GM12878 (cell line): ENCODE data around the gene CRYGA. TPM values are rescaled to one million over a fixed set of nuclear protein-coding genes. Genes with fewer than 3 reads are reported as not detected.
"Not testable (repeated sequence)": the region's sequence is repeated elsewhere in the genome, so short reads cannot be mapped to it uniquely, and the experiment has no call there.

Experiments used
- ATAC-seq: fragments of 200-7000 bp; cut with Tn5 transposase; 3 replicates; pipeline ENCODE4 v1.9.1; 2020; ENCODE audit warnings: mild to moderate bottlenecking, moderate library complexity
- BruUV-seq: library from RNA; stranded (reverse); fragments of 400-500 nt; replicated peaks from 2 replicates; lab custom pipeline; 2021; lab: Mats Ljungman, UMichigan
- CTCF ChIA-PET: fragments of 300-600 bp; sonication (Branson Sonifier 250); formaldehyde crosslinking; extraction: SDS; loops from one replicate; lab custom pipeline; 2021; ENCODE audit warnings: inconsistent platforms; lab: Yijun Ruan, JAX
- POLR2A ChIA-PET: fragments of 350-600 bp; formaldehyde crosslinking; extraction: SDS; loops from one replicate; lab custom pipeline; 2021; ENCODE audit warnings: inconsistent platforms; lab: Charles Lee
- RAD21 ChIA-PET: fragments of 300-600 bp; sonication (Branson Sonifier 250); formaldehyde crosslinking; loops from one replicate; lab custom pipeline; 2023; ENCODE audit warnings: antibody characterized with exemption; ENCODE audit not compliant: unreplicated experiment; lab: Charles Lee
- SMC1A ChIA-PET: fragments of 300-600 bp; sonication (Branson Sonifier 250); formaldehyde crosslinking; loops from one replicate; lab custom pipeline; 2023; ENCODE audit not compliant: unreplicated experiment, uncharacterized antibody; lab: Charles Lee
- DNase-seq: peaks from one replicate; pipeline ENCODE4 v3.0.0-alpha.2; 2011; ENCODE audit warnings: low read depth, low spot score
- FAIRE-seq: peaks from 3 replicates; lab custom pipeline; 2011; peaks lifted over from hg19 to GRCh38; lab: Jason Lieb, UNC
- H2AFZ ChIP-seq: 2 replicates; pipeline ENCODE4 v1.6.0; 2011; ENCODE audit warnings: low read depth, low read length, control low read depth; ENCODE audit not compliant: control insufficient read depth
- H3K27ac ChIP-seq: 2 replicates; pipeline ENCODE4 v1.5.1; 2011; ENCODE audit warnings: control low read depth; ENCODE audit not compliant: control insufficient read depth, insufficient read depth
- H3K27me3 ChIP-seq, 2 experiments: replicated peaks in 1 of 2; 2 replicates each; pipeline versions ENCODE4 v1.6.0 to v1.6.1; 2011; ENCODE audit warnings: low read length in 1 of 2; ENCODE audit not compliant: control insufficient read depth in 2 of 2, insufficient read depth in 2 of 2
- H3K36me3 ChIP-seq, 2 experiments: 2 replicates each; pipeline ENCODE4 v1.5.1; 2011; ENCODE audit warnings: low read length in 1 of 2; ENCODE audit not compliant: control insufficient read depth in 2 of 2, insufficient read depth in 2 of 2
- H3K4me1 ChIP-seq: 2 replicates; pipeline ENCODE4 v1.6.1; 2011; ENCODE audit warnings: mild to moderate bottlenecking, low read length, moderate library complexity, mixed read lengths; ENCODE audit not compliant: control insufficient read depth, insufficient read depth
- H3K4me2 ChIP-seq: 2 replicates; pipeline ENCODE4 v1.6.0; 2011; ENCODE audit warnings: control low read depth; ENCODE audit not compliant: control insufficient read depth, insufficient read depth
- H3K4me3 ChIP-seq: fragments of 200-600 bp; sonication (generic); 2 replicates; pipeline ENCODE4 v1.5.1; 2016
- H3K79me2 ChIP-seq: 2 replicates; pipeline ENCODE4 v1.6.0; 2011; ENCODE audit warnings: low read length; ENCODE audit not compliant: control insufficient read depth, insufficient read depth
- H3K9ac ChIP-seq: 2 replicates; pipeline ENCODE4 v1.8.0; 2011; ENCODE audit warnings: low read length, control low read depth, mixed read lengths; ENCODE audit not compliant: control insufficient read depth, insufficient read depth
- H3K9me3 ChIP-seq: replicated peaks from 3 replicates; pipeline ENCODE4 v1.5.1; 2011; ENCODE audit warnings: mild to moderate bottlenecking, low read length; ENCODE audit not compliant: control insufficient read depth, insufficient read depth
- H4K20me1 ChIP-seq: 2 replicates; pipeline ENCODE4 v1.6.0; 2011; ENCODE audit not compliant: control insufficient read depth, insufficient read depth
- ELK1 ChIP-seq: IDR thresholded peaks from 2 replicates; pipeline ENCODE4 v1.6.1; 2012; ENCODE audit warnings: low read depth, low read length, improper control_type of control experiment
- ETV6 ChIP-seq, 2 experiments: fragments of 450-650 bp in 1 of 2; IDR thresholded peaks in 1 of 2; conservative IDR thresholded peaks in 1 of 2; 2 replicates each; pipeline ENCODE4 v1.6.1; 2014; ENCODE audit warnings: antibody characterized with exemption in 1 of 2, borderline replicate concordance in 1 of 2, low read depth in 1 of 2, mild to moderate bottlenecking in 1 of 2, moderate library complexity in 1 of 2
- JUND ChIP-seq: IDR thresholded peaks from 2 replicates; pipeline ENCODE4 v1.6.1; 2012; ENCODE audit warnings: low read depth, mild to moderate bottlenecking, low read length, improper control_type of control experiment, moderate library complexity
- KDM1A ChIP-seq: fragments of 200-600 bp; sonication (generic); IDR thresholded peaks from 2 replicates; pipeline ENCODE4 v1.6.1; 2016; ENCODE audit warnings: borderline replicate concordance
- POU2F2 ChIP-seq: IDR thresholded peaks from 3 replicates; pipeline ENCODE4 v1.6.1; 2011; ENCODE audit warnings: low read depth, mild to moderate bottlenecking, low read length, borderline replicate concordance
- ZNF274 ChIP-seq: IDR thresholded peaks from one replicate; pipeline ENCODE4 v1.8.0; 2011; ENCODE audit not compliant: insufficient read length, insufficient read depth
- WGBS: methylation state at CpG from one replicate; pipeline ENCODE4 v1.1.6; 2016; ENCODE audit warnings: low lambda C conversion rate; ENCODE audit not compliant: insufficient replicate concordance, insufficient coverage; ENCODE audit errors: missing lambda C conversion rate; 5-methylcytosine and 5-hydroxymethylcytosine counted together
- in situ Hi-C: fragments of 300-500 bp; cut with MboI; formaldehyde crosslinking; loops from 9 replicates; pipeline ENCODE4 v1.14.3; 2018; ENCODE audit warnings: mixed read lengths
- intact Hi-C: fragments of 100-400 bp; cut with micrococcal nuclease; formaldehyde crosslinking; loops from one replicate; pipeline ENCODE4 v1.14.2; 2022; ENCODE audit not compliant: unreplicated experiment
- polyA plus RNA-seq, 11 experiments: library from polyadenylated mRNA; depleted of rRNA in 4 of 11; unstranded in 6 of 11; stranded (reverse) in 5 of 11; fragments of >200 nt; fragmentation: Nextera tagmentation in 4 of 11; fragmentation: Illumina TruSeq in 1 of 11; extraction: Ambion mirVana in 4 of 11; extraction: Trizol in 1 of 11; gene quantifications; 1 replicate in 1 of 11; 2 replicates in 10 of 11; pipeline versions ENCODE4 v1.2.1 to v1.2.3, GENCODE V29; 2011 to 2016; ENCODE audit warnings: inconsistent platforms in 2 of 11, missing spikeins in 2 of 11, low read depth in 1 of 11
- total RNA-seq, 4 experiments: library from RNA; depleted of rRNA in 3 of 4; stranded (reverse); fragments of >200 nt in 3 of 4; fragmentation: Illumina TruSeq in 1 of 4; extraction: Trizol in 1 of 4; gene quantifications; 2 replicates each; pipeline versions ENCODE4 v1.2.1 to v1.2.3, GENCODE V29; 2013 to 2021

The CRYGA gene
- total and polyA plus RNA-seq, 10 of the 15 experiments (the other 5 are each of a cell fraction or from before 2014, with no cell fraction given): not detected

DNA sequence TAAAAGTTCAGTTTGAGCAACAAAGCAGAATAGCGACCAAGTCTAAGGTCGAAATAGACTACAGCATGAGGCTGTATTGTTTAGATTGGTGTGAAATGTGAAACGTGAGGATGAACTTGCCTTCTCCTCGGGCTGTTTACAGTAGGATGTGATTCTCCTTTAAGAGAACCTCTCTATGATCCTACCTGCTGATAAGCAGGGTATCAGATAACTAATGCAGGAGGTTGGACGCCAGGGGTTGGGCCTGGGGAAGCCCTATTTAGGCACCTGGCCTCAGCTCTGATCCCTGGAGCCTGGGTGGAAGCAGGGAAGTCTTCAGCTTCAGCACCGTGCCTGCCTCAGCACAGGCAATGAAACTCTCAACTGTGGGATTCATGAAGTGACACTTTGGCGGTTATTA, 50.4 kb downstream of the CRYGA start:
- Histone ChIP-seq H3K4me3 (no peak overlapping the region), H3K9ac (no peak overlapping the region), H3K9me3 (no peaks in the 10 kb centered on the region), H3K4me2 (no peak overlapping the region), H2AFZ (no peak overlapping the region), H3K27me3 (no peaks in the 10 kb centered on the region), H4K20me1 (no peaks in the 10 kb centered on the region), H3K36me3 (no peaks in the 10 kb centered on the region), H3K79me2 (no peaks in the 10 kb centered on the region), H3K4me1 (no peaks in the 10 kb centered on the region), H3K27ac (no peak overlapping the region)
- DNase-seq: no peak
- BruUV-seq: no TSS peak
- ChIA-PET SMC1A (no interaction called here), RAD21 (no interaction called here), POLR2A (no interaction called here), CTCF (no interaction called here)
- in situ Hi-C loops (no loop called here), intact Hi-C loops (no loop called here)
- FAIRE-seq: no peak
- WGBS: 35% methylated on average over 7 of the region's 7 CpGs
- no peak for TF ChIP-seq KDM1A
- TF ChIP-seq ETV6 (conservative IDR thresholded peaks at IDR 0.05 in 1 of 2, IDR thresholded peaks at IDR 0.05 in 1 of 2; ENCODE audit: borderline replicate concordance in 1 of 2, low read depth in 1 of 2): no peak
- no peak for TF ChIP-seq ELK1
- no peak for TF ChIP-seq ZNF274
- no peak for TF ChIP-seq JUND
- no peak for TF ChIP-seq POU2F2
- no peak for ATAC-seq

- CTCF ChIA-PET, H3K4me3 ChIP-seq, FAIRE-seq, in situ Hi-C loops, H3K36me3 ChIP-seq, DNase-seq, H3K79me2 ChIP-seq, ATAC-seq, RAD21 ChIA-PET, intact Hi-C loops, BruUV-seq, SMC1A ChIA-PET, H3K4me2 ChIP-seq, H3K9me3 ChIP-seq, H2AFZ ChIP-seq, H3K27ac ChIP-seq, H4K20me1 ChIP-seq, H3K9ac ChIP-seq, H3K4me1 ChIP-seq, H3K27me3 ChIP-seq, POLR2A ChIA-PET: not testable (repeated sequence)
- WGBS: 53% methylated on average over 33 of the region's 36 CpGs
Measured at GRCh38 chr2:208112273-208112745, 51.1 kb downstream of the CRYGA start.

Other genes with a start within 250 kb of the CRYGA start
Only the 7 nearest of the 8 such genes appear.
- 3.4 and 4.1 TPM in 2 replicates for gene PLEKHM3, start 138.1 kb downstream of the CRYGA start, total RNA-seq (2014; rRNA removed)
- 3.7 and 4.1 TPM in 2 replicates for gene PLEKHM3, start 138.1 kb downstream of the CRYGA start, total RNA-seq (2014; rRNA removed; fragmentation: Illumina TruSeq; extraction: Trizol)
- 4.7 and 5.6 TPM in 2 replicates for gene PLEKHM3, start 138.1 kb downstream of the CRYGA start, total RNA-seq (2021)
- gene PLEKHM3, start 138.1 kb downstream of the CRYGA start, polyA plus RNA-seq (2011; rRNA removed): 2.7 TPM in 2 replicates
- gene PLEKHM3, start 138.1 kb downstream of the CRYGA start, polyA plus RNA-seq (2014; fragmentation: Illumina TruSeq; extraction: Trizol): 3.8 and 5.1 TPM in 2 replicates
- 1 to 10 TPM; 1.4 to 2.0 TPM for gene PLEKHM3, start 138.1 kb downstream of the CRYGA start, polyA plus RNA-seq (2014; fragmentation: Nextera tagmentation; extraction: Ambion mirVana)
- 2.8 and 3.8 TPM in 2 replicates for gene PLEKHM3, start 138.1 kb downstream of the CRYGA start, polyA plus RNA-seq (2014; rRNA removed)
- gene PLEKHM3, start 138.1 kb downstream of the CRYGA start, polyA plus RNA-seq (2016; fragmentation: Nextera tagmentation; extraction: Ambion mirVana): 1 to 10 TPM; 2.2 to 2.3 TPM
- not detected in 2 replicates for gene CRYGD, start 39.1 kb downstream of the CRYGA start, total RNA-seq (2014; rRNA removed)
- not detected in 2 replicates for gene CRYGD, start 39.1 kb downstream of the CRYGA start, total RNA-seq (2014; rRNA removed; fragmentation: Illumina TruSeq; extraction: Trizol)
- not detected in 2 replicates for gene CRYGD, start 39.1 kb downstream of the CRYGA start, total RNA-seq (2021)
- gene CRYGD, start 39.1 kb downstream of the CRYGA start, polyA plus RNA-seq (2011; rRNA removed): not detected in 2 replicates
- gene CRYGD, start 39.1 kb downstream of the CRYGA start, polyA plus RNA-seq (2014; fragmentation: Illumina TruSeq; extraction: Trizol): not detected in 2 replicates
- not detected for gene CRYGD, start 39.1 kb downstream of the CRYGA start, polyA plus RNA-seq (2014; fragmentation: Nextera tagmentation; extraction: Ambion mirVana)
- not detected in 2 replicates for gene CRYGD, start 39.1 kb downstream of the CRYGA start, polyA plus RNA-seq (2014; rRNA removed)
- gene CRYGD, start 39.1 kb downstream of the CRYGA start, polyA plus RNA-seq (2016; fragmentation: Nextera tagmentation; extraction: Ambion mirVana): not detected
- gene CRYGC, start 33.8 kb downstream of the CRYGA start, total RNA-seq (2014; rRNA removed): not detected in 2 replicates
- gene CRYGC, start 33.8 kb downstream of the CRYGA start, total RNA-seq (2014; rRNA removed; fragmentation: Illumina TruSeq; extraction: Trizol): not detected in 2 replicates
- gene CRYGC, start 33.8 kb downstream of the CRYGA start, total RNA-seq (2021): not detected in 2 replicates
- gene CRYGC, start 33.8 kb downstream of the CRYGA start, polyA plus RNA-seq (2011; rRNA removed): not detected in 2 replicates
- not detected in 2 replicates for gene CRYGC, start 33.8 kb downstream of the CRYGA start, polyA plus RNA-seq (2014; fragmentation: Illumina TruSeq; extraction: Trizol)
- gene CRYGC, start 33.8 kb downstream of the CRYGA start, polyA plus RNA-seq (2014; fragmentation: Nextera tagmentation; extraction: Ambion mirVana): not detected
- gene CRYGC, start 33.8 kb downstream of the CRYGA start, polyA plus RNA-seq (2014; rRNA removed): not detected in 2 replicates
- gene CRYGC, start 33.8 kb downstream of the CRYGA start, polyA plus RNA-seq (2016; fragmentation: Nextera tagmentation; extraction: Ambion mirVana): not detected
- gene CRYGB, start 17.4 kb downstream of the CRYGA start, total RNA-seq (2014; rRNA removed): not detected in 2 replicates
- gene CRYGB, start 17.4 kb downstream of the CRYGA start, total RNA-seq (2014; rRNA removed; fragmentation: Illumina TruSeq; extraction: Trizol): not detected in 2 replicates
- gene CRYGB, start 17.4 kb downstream of the CRYGA start, total RNA-seq (2021): not detected in 2 replicates
- gene CRYGB, start 17.4 kb downstream of the CRYGA start, polyA plus RNA-seq (2011; rRNA removed): not detected in 2 replicates
- gene CRYGB, start 17.4 kb downstream of the CRYGA start, polyA plus RNA-seq (2014; fragmentation: Illumina TruSeq; extraction: Trizol): not detected in 2 replicates
- not detected for gene CRYGB, start 17.4 kb downstream of the CRYGA start, polyA plus RNA-seq (2014; fragmentation: Nextera tagmentation; extraction: Ambion mirVana)
- not detected in 2 replicates for gene CRYGB, start 17.4 kb downstream of the CRYGA start, polyA plus RNA-seq (2014; rRNA removed)
- not detected for gene CRYGB, start 17.4 kb downstream of the CRYGA start, polyA plus RNA-seq (2016; fragmentation: Nextera tagmentation; extraction: Ambion mirVana)
- not detected in 2 replicates for gene C2orf80, start 26.4 kb upstream of the CRYGA start, total RNA-seq (2014; rRNA removed)
- not detected in 2 replicates for gene C2orf80, start 26.4 kb upstream of the CRYGA start, total RNA-seq (2014; rRNA removed; fragmentation: Illumina TruSeq; extraction: Trizol)
- gene C2orf80, start 26.4 kb upstream of the CRYGA start, total RNA-seq (2021): not detected in 2 replicates
- gene C2orf80, start 26.4 kb upstream of the CRYGA start, polyA plus RNA-seq (2011; rRNA removed): not detected in 2 replicates
- not detected in 2 replicates for gene C2orf80, start 26.4 kb upstream of the CRYGA start, polyA plus RNA-seq (2014; fragmentation: Illumina TruSeq; extraction: Trizol)
- not detected for gene C2orf80, start 26.4 kb upstream of the CRYGA start, polyA plus RNA-seq (2014; fragmentation: Nextera tagmentation; extraction: Ambion mirVana)
- not detected in 2 replicates for gene C2orf80, start 26.4 kb upstream of the CRYGA start, polyA plus RNA-seq (2014; rRNA removed)
- not detected for gene C2orf80, start 26.4 kb upstream of the CRYGA start, polyA plus RNA-seq (2016; fragmentation: Nextera tagmentation; extraction: Ambion mirVana)
- gene IDH1, start 91.5 kb upstream of the CRYGA start, total RNA-seq (2014; rRNA removed): 39.0 and 51.9 TPM in 2 replicates
- 57.1 and 58.1 TPM in 2 replicates for gene IDH1, start 91.5 kb upstream of the CRYGA start, total RNA-seq (2014; rRNA removed; fragmentation: Illumina TruSeq; extraction: Trizol)
- gene IDH1, start 91.5 kb upstream of the CRYGA start, total RNA-seq (2021): 45.4 and 46.4 TPM in 2 replicates
- 114 and 164 TPM in 2 replicates for gene IDH1, start 91.5 kb upstream of the CRYGA start, polyA plus RNA-seq (2011; rRNA removed)
- gene IDH1, start 91.5 kb upstream of the CRYGA start, polyA plus RNA-seq (2014; fragmentation: Illumina TruSeq; extraction: Trizol): 54.4 and 72.1 TPM in 2 replicates
- 10 to 100 TPM; 56.0 to 67.7 TPM for gene IDH1, start 91.5 kb upstream of the CRYGA start, polyA plus RNA-seq (2014; fragmentation: Nextera tagmentation; extraction: Ambion mirVana)
- gene IDH1, start 91.5 kb upstream of the CRYGA start, polyA plus RNA-seq (2014; rRNA removed): 35.8 and 46.9 TPM in 2 replicates
- gene IDH1, start 91.5 kb upstream of the CRYGA start, polyA plus RNA-seq (2016; fragmentation: Nextera tagmentation; extraction: Ambion mirVana): 10 to 100 TPM; 48.9 to 55.6 TPM
- 26.8 and 31.3 TPM in 2 replicates for gene PIKFYVE, start 102.7 kb upstream of the CRYGA start, total RNA-seq (2014; rRNA removed)
- 28.4 and 29.9 TPM in 2 replicates for gene PIKFYVE, start 102.7 kb upstream of the CRYGA start, total RNA-seq (2014; rRNA removed; fragmentation: Illumina TruSeq; extraction: Trizol)
- gene PIKFYVE, start 102.7 kb upstream of the CRYGA start, total RNA-seq (2021): 21.1 and 21.2 TPM in 2 replicates
- gene PIKFYVE, start 102.7 kb upstream of the CRYGA start, polyA plus RNA-seq (2011; rRNA removed): 41.7 and 57.9 TPM in 2 replicates
- 24.5 and 31.0 TPM in 2 replicates for gene PIKFYVE, start 102.7 kb upstream of the CRYGA start, polyA plus RNA-seq (2014; fragmentation: Illumina TruSeq; extraction: Trizol)
- gene PIKFYVE, start 102.7 kb upstream of the CRYGA start, polyA plus RNA-seq (2014; fragmentation: Nextera tagmentation; extraction: Ambion mirVana): 1 to 10 TPM; 5.2 to 5.5 TPM
- gene PIKFYVE, start 102.7 kb upstream of the CRYGA start, polyA plus RNA-seq (2014; rRNA removed): 15.6 and 18.0 TPM in 2 replicates
- 1 to 10 TPM; 9.6 to 9.9 TPM for gene PIKFYVE, start 102.7 kb upstream of the CRYGA start, polyA plus RNA-seq (2016; fragmentation: Nextera tagmentation; extraction: Ambion mirVana)